Mesenchymal stem cell (in vitro differentiated cells and primary cell): ENCODE results near the gene VPS4B.

Experiments used
- DNase-seq: peaks from one replicate; pipeline ENCODE4 v3.0.0-alpha.2; 2013
- H2AFZ ChIP-seq: one replicate; pipeline ENCODE4 v1.6.1; 2013; ENCODE audit warnings: low read depth, mild to moderate bottlenecking, control low read depth, inconsistent platforms, low read length, moderate library complexity
- H2AK5ac ChIP-seq: 2 replicates; pipeline ENCODE4 v1.6.1; 2013; ENCODE audit warnings: low read length, moderate library complexity, mild to moderate bottlenecking, inconsistent platforms; ENCODE audit not compliant: severe bottlenecking
- H2BK120ac ChIP-seq: one replicate; pipeline ENCODE4 v1.6.1; 2013; ENCODE audit warnings: low read depth, mild to moderate bottlenecking, inconsistent platforms, low read length, moderate library complexity
- H2BK12ac ChIP-seq, 2 experiments: one replicate each; pipeline ENCODE4 v1.6.1; 2013; ENCODE audit warnings: inconsistent platforms in 2 of 2, low read length in 2 of 2, mild to moderate bottlenecking in 2 of 2, moderate library complexity in 2 of 2, control low read depth in 1 of 2
- H2BK15ac ChIP-seq: one replicate; pipeline ENCODE4 v1.6.1; 2013; ENCODE audit warnings: mild to moderate bottlenecking, low read depth, inconsistent platforms; ENCODE audit not compliant: poor library complexity, severe bottlenecking
- H2BK5ac ChIP-seq: 2 replicates; pipeline ENCODE4 v1.6.1; 2013; ENCODE audit warnings: low read depth, mild to moderate bottlenecking, low read length, control low read depth, inconsistent platforms; ENCODE audit not compliant: poor library complexity, severe bottlenecking
- H3K14ac ChIP-seq, 2 experiments: one replicate each; pipeline ENCODE4 v1.6.1; 2013; ENCODE audit warnings: inconsistent platforms in 2 of 2, low read length in 2 of 2, control low read depth in 1 of 2, mild to moderate bottlenecking in 1 of 2, moderate library complexity in 1 of 2
- H3K18ac ChIP-seq, 2 experiments: one replicate each; pipeline ENCODE4 v1.6.1; 2013; ENCODE audit warnings: inconsistent platforms in 2 of 2, low read length in 2 of 2, control low read depth in 1 of 2, low read depth in 1 of 2, mild to moderate bottlenecking in 1 of 2
- H3K23ac ChIP-seq, 2 experiments: one replicate each; pipeline ENCODE4 v1.6.1; 2013; ENCODE audit warnings: inconsistent platforms in 2 of 2, low read length in 2 of 2, mild to moderate bottlenecking in 2 of 2, moderate library complexity in 2 of 2, control low read depth in 1 of 2
- H3K27ac ChIP-seq: 2 replicates; pipeline ENCODE4 v1.5.1; 2013; ENCODE audit warnings: mild to moderate bottlenecking, moderate library complexity, low read length, control low read depth, inconsistent platforms; ENCODE audit not compliant: poor library complexity, severe bottlenecking
- H3K27me3 ChIP-seq, 2 experiments: 2 replicates each; pipeline versions ENCODE4 v1.6.1 to v1.7.0; 2013; ENCODE audit warnings: low read length in 2 of 2, mild to moderate bottlenecking in 2 of 2, moderate library complexity in 2 of 2, control low read depth in 1 of 2, inconsistent platforms in 1 of 2; ENCODE audit not compliant: control insufficient read depth in 1 of 2, insufficient read depth in 1 of 2
- H3K36me3 ChIP-seq, 2 experiments: 2 replicates each; pipeline versions ENCODE4 v1.6.1 to v1.7.0; 2013; ENCODE audit warnings: low read length in 2 of 2, control low read depth in 1 of 2, inconsistent platforms in 1 of 2, low read depth in 1 of 2, mild to moderate bottlenecking in 1 of 2; ENCODE audit not compliant: insufficient read depth in 2 of 2, control insufficient read depth in 1 of 2
- H3K4ac ChIP-seq, 2 experiments: one replicate each; pipeline ENCODE4 v1.6.1; 2013; ENCODE audit warnings: inconsistent platforms in 2 of 2, low read length in 2 of 2, mild to moderate bottlenecking in 2 of 2, moderate library complexity in 2 of 2, control low read depth in 1 of 2, low read depth in 1 of 2
- H3K4me1 ChIP-seq: 2 replicates; pipeline ENCODE4 v1.6.1; 2013; ENCODE audit warnings: low read depth, low read length, control low read depth; ENCODE audit not compliant: control insufficient read depth, insufficient read depth
- H3K4me2 ChIP-seq: 2 replicates; pipeline ENCODE4 v1.6.1; 2013; ENCODE audit warnings: low read length, mild to moderate bottlenecking, inconsistent platforms; ENCODE audit not compliant: poor library complexity, severe bottlenecking
- H3K4me3 ChIP-seq, 2 experiments: 2 replicates each; pipeline versions ENCODE4 v1.5.1 to v1.7.0; 2013; ENCODE audit warnings: low read length in 2 of 2, mild to moderate bottlenecking in 2 of 2, control low read depth in 1 of 2, low read depth in 1 of 2; ENCODE audit not compliant: insufficient read depth in 1 of 2
- H3K79me1 ChIP-seq: replicated peaks from 2 replicates; pipeline ENCODE4 v1.6.1; 2013; ENCODE audit warnings: mild to moderate bottlenecking, control low read depth, low read length, inconsistent platforms; ENCODE audit not compliant: poor library complexity, severe bottlenecking
- H3K9ac ChIP-seq: 2 replicates; pipeline ENCODE4 v1.7.0; 2013; ENCODE audit warnings: mild to moderate bottlenecking, low read length, moderate library complexity
- H3K9me3 ChIP-seq: 2 replicates; pipeline ENCODE4 v1.7.0; 2013; ENCODE audit warnings: mild to moderate bottlenecking, low read length; ENCODE audit not compliant: control insufficient read depth
- H4K8ac ChIP-seq: one replicate; pipeline ENCODE4 v1.6.1; 2013; ENCODE audit warnings: inconsistent platforms, mild to moderate bottlenecking, low read length, moderate library complexity
- H4K91ac ChIP-seq: one replicate; pipeline ENCODE4 v1.6.1; 2013; ENCODE audit warnings: mild to moderate bottlenecking, low read length, inconsistent platforms
- WGBS: methylation state at CpG from one replicate; pipeline ENCODE4 v1.1.7; 2013; ENCODE audit warnings: mixed read lengths; 5-methylcytosine and 5-hydroxymethylcytosine counted together

VPS4B gene

DNA sequence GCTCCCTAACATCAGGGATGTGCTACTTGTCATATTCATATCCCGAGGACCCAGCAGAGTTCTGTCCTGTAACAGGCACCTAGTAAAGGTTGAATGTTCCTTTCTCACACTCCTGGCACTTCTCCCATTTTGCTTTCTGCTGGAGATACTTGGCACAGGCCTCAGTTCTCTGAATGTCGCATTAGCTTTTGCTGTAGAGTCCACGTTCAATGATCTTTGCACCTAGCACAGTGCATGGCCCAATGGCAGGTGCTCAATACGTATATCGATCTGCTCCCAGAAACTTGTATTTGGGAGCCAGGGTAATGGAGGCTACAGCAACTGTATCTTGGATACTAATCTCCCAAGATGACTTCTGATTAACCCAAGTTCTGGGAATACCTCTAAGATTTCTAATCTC is 24.8 kb upstream of the VPS4B start:
- Histone ChIP-seq H2BK5ac (no peak overlapping the region), H3K9ac (no peak overlapping the region), H2BK12ac (no peak overlapping the region), H3K4ac (no peak overlapping the region), H3K27ac (no peak overlapping the region), H3K4me1 (no peaks in the 10 kb centered on the region), H3K79me1 (no peaks in the 10 kb centered on the region), H3K27me3 (no peaks in the 10 kb centered on the region), H2BK120ac (no peak overlapping the region), H4K8ac (no peak overlapping the region), H2AK5ac (no peak overlapping the region), H2AFZ (no peak overlapping the region), H3K9me3 (no peaks in the 10 kb centered on the region), H2BK15ac (no peak overlapping the region), H3K23ac (no peak overlapping the region), H3K4me2 (no peak overlapping the region), H3K4me3 (no peak overlapping the region), H4K91ac (no peak overlapping the region), H3K18ac (no peak overlapping the region), H3K14ac (no peak overlapping the region), H3K36me3 (no peaks in the 10 kb centered on the region)
- WGBS, result 89% methylated on average over 5 of the region's 5 CpGs
- DNase-seq, result no peak

DNA sequence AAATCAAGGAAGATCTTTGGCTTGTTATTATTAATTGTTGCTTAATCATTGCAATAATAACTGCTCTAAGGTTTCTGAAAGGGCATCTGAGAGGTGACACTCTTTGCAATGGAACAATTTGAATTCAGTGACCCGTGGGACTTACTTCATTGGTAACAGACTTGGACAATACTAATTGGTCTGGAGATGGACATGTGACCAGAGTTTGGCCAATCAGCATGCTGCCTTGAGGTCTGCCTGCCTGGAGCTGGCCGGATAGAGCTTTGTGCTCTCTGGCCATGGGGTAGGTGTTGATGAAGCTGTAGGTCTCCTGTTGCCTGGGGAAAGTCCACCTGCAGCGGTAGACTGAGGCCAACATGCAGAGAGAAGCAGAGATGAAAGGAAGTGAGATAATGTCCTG is 24.0 kb upstream of the VPS4B start:
- Histone ChIP-seq H3K9me3 (no peaks in the 10 kb centered on the region), H3K14ac (no peak overlapping the region), H3K4me3 (no peak overlapping the region), H3K4ac (no peak overlapping the region), H3K27me3 (no peaks in the 10 kb centered on the region), H3K4me2 (no peak overlapping the region), H2BK15ac (no peak overlapping the region), H3K4me1 (no peaks in the 10 kb centered on the region), H2AK5ac (no peak overlapping the region), H2BK120ac (no peak overlapping the region), H3K36me3 (no peaks in the 10 kb centered on the region), H3K27ac (no peak overlapping the region), H3K79me1 (no peaks in the 10 kb centered on the region), H4K91ac (no peak overlapping the region), H3K9ac (no peak overlapping the region), H2BK12ac (no peak overlapping the region), H3K18ac (no peak overlapping the region), H2AFZ (no peak overlapping the region), H4K8ac (no peak overlapping the region), H2BK5ac (no peak overlapping the region), H3K23ac (no peak overlapping the region)
- 90% methylated on average over 3 of the region's 3 CpGs for WGBS
- DNase-seq, result no peak

- no peak for DNase-seq
- Histone ChIP-seq H3K27ac (no peak overlapping the region), H3K9me3 (no peaks in the 10 kb centered on the region), H2BK5ac (no peak overlapping the region), H2BK12ac (no peak overlapping the region), H3K36me3 (no peaks in the 10 kb centered on the region), H3K18ac (no peak overlapping the region), H3K4ac (no peak overlapping the region), H3K4me1 (no peaks in the 10 kb centered on the region), H3K23ac (no peak overlapping the region), H3K79me1 (no peaks in the 10 kb centered on the region), H3K27me3 (no peaks in the 10 kb centered on the region), H2BK15ac (no peak overlapping the region), H3K4me2 (no peak overlapping the region), H4K8ac (no peak overlapping the region), H4K91ac (no peak overlapping the region), H2AFZ (no peak overlapping the region), H3K14ac (no peak overlapping the region), H2BK120ac (no peak overlapping the region), H2AK5ac (no peak overlapping the region), H3K9ac (peak overlapping the region; percentile 62), H3K4me3 (no peak overlapping the region)
- 74% methylated on average over 2 of the region's 2 CpGs for WGBS
Measured at GRCh38 chr18:63445037-63445436, 22.8 kb upstream of the VPS4B start.

GRCh38 chr18:63444580-63444979 is 22.3 kb upstream of the VPS4B start:
- Histone ChIP-seq H3K9ac (peak overlapping the region; percentile 62), H2BK120ac (no peak overlapping the region), H3K14ac (no peak overlapping the region), H3K4me1 (no peaks in the 10 kb centered on the region), H3K4me2 (no peak overlapping the region), H3K27ac (no peak overlapping the region), H3K23ac (no peak overlapping the region), H2BK15ac (no peak overlapping the region), H2BK12ac (no peak overlapping the region), H2BK5ac (no peak overlapping the region), H3K79me1 (no peaks in the 10 kb centered on the region), H2AFZ (no peak overlapping the region), H2AK5ac (no peak overlapping the region), H4K91ac (no peak overlapping the region), H3K27me3 (no peaks in the 10 kb centered on the region), H3K4ac (no peak overlapping the region), H3K9me3 (no peaks in the 10 kb centered on the region), H3K36me3 (no peaks in the 10 kb centered on the region), H4K8ac (no peak overlapping the region), H3K4me3 (no peak overlapping the region), H3K18ac (no peak overlapping the region)
- WGBS, result 57% methylated on average over 6 of the region's 6 CpGs
- peak; percentile 64 for DNase-seq
